PFSK-1 (cell line): ENCODE results near the gene DNAJB8.

ENCODE experiments used
- FOXP2 ChIP-seq: optimal IDR thresholded peaks from 2 replicates; pipeline ENCODE3; 2011; ENCODE audit warnings: borderline replicate concordance, control low read depth, inconsistent platforms; ENCODE audit not compliant: insufficient read depth; ENCODE audit errors: extremely low read length, extremely low read depth
- POLR2AphosphoS5 ChIP-seq: IDR thresholded peaks from 2 replicates; pipeline ENCODE4 v1.6.1; 2012; ENCODE audit warnings: low read depth, mild to moderate bottlenecking, control low read depth, low read length, moderate library complexity
- REST ChIP-seq, 2 experiments: IDR thresholded peaks; 2 replicates each; pipeline versions ENCODE4 v1.6.1 to v1.8.0; 2011 to 2012; ENCODE audit warnings: low read depth in 2 of 2, low read length in 2 of 2, control low read depth in 1 of 2, inconsistent platforms in 1 of 2, mild to moderate bottlenecking in 1 of 2, moderate library complexity in 1 of 2; ENCODE audit not compliant: insufficient read depth in 1 of 2
- SIN3A ChIP-seq: IDR thresholded peaks from 2 replicates; pipeline ENCODE4 v1.6.1; 2012; ENCODE audit warnings: mild to moderate bottlenecking, low read length, moderate library complexity, borderline replicate concordance; ENCODE audit not compliant: insufficient read depth
- TAF1 ChIP-seq: IDR thresholded peaks from 2 replicates; pipeline ENCODE4 v1.6.1; 2012; ENCODE audit warnings: low read length, control low read depth, borderline replicate concordance; ENCODE audit not compliant: insufficient read depth

The DNAJB8 gene

GRCh38 chr3:128433837-128434165 is 32.9 kb downstream of the DNAJB8 start:
- no peak for TF ChIP-seq REST (IDR thresholded peaks at IDR 0.05; ENCODE audit: insufficient read depth in 1 of 2, low read depth in 2 of 2, low read length in 2 of 2)
- TF ChIP-seq FOXP2: no peak
- TF ChIP-seq POLR2AphosphoS5: no peak
- no peak for TF ChIP-seq SIN3A
- TF ChIP-seq TAF1: no peak

GRCh38 chr3:128432971-128433836 is 33.5 kb downstream of the DNAJB8 start:
- no peak for TF ChIP-seq SIN3A
- no peak for TF ChIP-seq TAF1

GRCh38 chr3:128432301-128432970 is 34.3 kb downstream of the DNAJB8 start:
- TF ChIP-seq REST (IDR thresholded peaks at IDR 0.05; ENCODE audit: insufficient read depth in 1 of 2, low read depth in 2 of 2, low read length in 2 of 2): no peak
- TF ChIP-seq SIN3A: no peak
- TF ChIP-seq TAF1: no peak
- TF ChIP-seq FOXP2: no peak
- no peak for TF ChIP-seq POLR2AphosphoS5

- no peak for TF ChIP-seq SIN3A
- no peak for TF ChIP-seq REST (IDR thresholded peaks at IDR 0.05; ENCODE audit: insufficient read depth in 1 of 2, low read depth in 2 of 2, low read length in 2 of 2)
- no peak for TF ChIP-seq FOXP2
- TF ChIP-seq TAF1: no peak
- TF ChIP-seq POLR2AphosphoS5: no peak
Observed at GRCh38 chr3:128431803-128432300, 34.8 kb downstream of the DNAJB8 start.

- no peak for TF ChIP-seq FOXP2
- no peak for TF ChIP-seq POLR2AphosphoS5
- no peak for TF ChIP-seq TAF1
- TF ChIP-seq REST (IDR thresholded peaks at IDR 0.05; ENCODE audit: insufficient read depth in 1 of 2, low read depth in 2 of 2, low read length in 2 of 2): no peak
- TF ChIP-seq SIN3A: no peak
Observed at GRCh38 chr3:128430731-128431130, 36.0 kb downstream of the DNAJB8 start.
